Spleen (tissue), 11 donors: ENCODE measurements around the gene ARHGAP27. TPM values are rescaled to one million over a fixed set of nuclear protein-coding genes. Genes with fewer than 3 reads are reported as not detected.
A peak's percentile ranks its signal among the peaks of the same experiment; 100 is the strongest.

ENCODE experiments used
- DNase-seq: peaks from one replicate; pipeline ENCODE4 v3.0.0-alpha.2; 2020
- H3K27ac ChIP-seq, 8 donors: fragments of 200-600 bp; sonication (generic) in 7 of 8; 1 replicate in 4 of 8; 2 replicates in 4 of 8; pipeline versions ENCODE4 v1.5.0 to v1.8.0; 2016 to 2021; ENCODE audit warnings: inconsistent platforms in 4 of 8, mild to moderate bottlenecking in 4 of 8, moderate library complexity in 1 of 8
- H3K27me3 ChIP-seq, 7 donors: fragments of 200-600 bp; sonication (generic) in 6 of 7; replicated peaks in 1 of 7; 1 replicate in 4 of 7; 2 replicates in 3 of 7; pipeline versions ENCODE4 v1.5.0 to v1.8.0; 2016 to 2021; ENCODE audit warnings: inconsistent platforms in 3 of 7, mild to moderate bottlenecking in 1 of 7
- H3K36me3 ChIP-seq, 6 donors: fragments of 200-600 bp; sonication (generic) in 5 of 6; 1 replicate in 4 of 6; 2 replicates in 2 of 6; pipeline versions ENCODE4 v1.5.0 to v1.8.0; 2016 to 2021; ENCODE audit warnings: inconsistent platforms in 2 of 6
- H3K4me1 ChIP-seq, 6 donors: fragments of 200-600 bp; sonication (generic) in 5 of 6; 1 replicate in 3 of 6; 2 replicates in 3 of 6; pipeline versions ENCODE4 v1.5.0 to v1.8.0; 2016 to 2021; ENCODE audit warnings: inconsistent platforms in 3 of 6
- H3K4me3 ChIP-seq, 8 donors: fragments of 200-600 bp; sonication (generic) in 7 of 8; 1 replicate in 4 of 8; 2 replicates in 4 of 8; pipeline versions ENCODE4 v1.5.0 to v1.8.0; 2016 to 2021; ENCODE audit warnings: inconsistent platforms in 4 of 8, mild to moderate bottlenecking in 4 of 8, moderate library complexity in 2 of 8
- H3K9me3 ChIP-seq, 8 donors: fragments of 200-600 bp; sonication (generic) in 7 of 8; 1 replicate in 4 of 8; 2 replicates in 4 of 8; pipeline versions ENCODE4 v1.5.0 to v1.8.0; 2016 to 2021; ENCODE audit warnings: inconsistent platforms in 4 of 8
- CTCF ChIP-seq, 11 experiments: fragments of 200-600 bp in 7 of 11; fragments of 450-650 bp in 4 of 11; sonication (generic) in 4 of 11; IDR thresholded peaks in 8 of 11; conservative IDR thresholded peaks in 3 of 11; 1 replicate in 7 of 11; 2 replicates in 4 of 11; pipeline versions ENCODE4 v1.4.0 to v1.8.0; 2016 to 2021; ENCODE audit warnings: antibody characterized with exemption in 11 of 11, inconsistent platforms in 4 of 11, mild to moderate bottlenecking in 1 of 11
- POLR2A ChIP-seq, 3 donors: fragments of 450-650 bp; IDR thresholded peaks; one replicate each; pipeline ENCODE4 v1.5.1; 2017; ENCODE audit warnings: antibody characterized with exemption in 3 of 3, mild to moderate bottlenecking in 1 of 3
- POLR2AphosphoS5 ChIP-seq, 3 donors: sonication (generic); formaldehyde crosslinking; IDR thresholded peaks; one replicate each; pipeline ENCODE4 v1.5.1; 2017; ENCODE audit warnings: antibody characterized with exemption in 3 of 3
- WGBS, 5 donors: extraction: QIAGEN DNeasy Blood & Tissue Kit in 3 of 5; methylation state at CpG; one replicate each; pipeline versions ENCODE4 v1.1.5 to v1.1.7; 2013 to 2018; 5-methylcytosine and 5-hydroxymethylcytosine counted together
- intact Hi-C: fragments of 100-400 bp; cut with DNase I; formaldehyde crosslinking; loops from one replicate; pipeline ENCODE4 v1.15.0; 2023; ENCODE audit warnings: low total_unique reads
- polyA plus RNA-seq, 3 donors: library from polyadenylated mRNA; stranded (reverse); fragments of 200-250 nt; gene quantifications; one replicate each; pipeline ENCODE4 v1.2.1, GENCODE V29; 2013
- total RNA-seq, 7 donors: library from RNA; depleted of rRNA in 3 of 7; stranded (reverse); fragments of >200 nt in 3 of 7; fragmentation: NEBNext Ultra II Directional in 4 of 7; extraction: Animal tissue kit (Norgen Biotek cat#: 25700) in 4 of 7; gene quantifications; one replicate each; pipeline versions ENCODE4 v1.1.0 to v1.2.1, GENCODE V29; 2016 to 2021
- donor health status: healthy with polysubstance abuse.
- donor health status: DM: no; HTN: no; CAD: no; lungs with moderate emphysema.
- donor health status: DM: no; HTN: no; CAD: no.
- donor health status: Bipolar disorder and iron deficiency.
- donor health status: healthy.
- donor health status: DM: no; HTN: no; CAD: no.
- donor health status: DM: yes; HTN: yes; CAD: no.

Gene ARHGAP27
- total and polyA plus RNA-seq, 10 donors = 43.6 to 151 (median 118) TPM

- WGBS, 5 donors = 91 to 97% (median 94%) methylated on average over 18 to 23 of the region's 23 CpGs
- H3K36me3 ChIP-seq = peaks cover 0 to 73% (median 38%) of the 10 kb centered on the region in 6 donors
Observed at GRCh38 chr17:45436625-45437464, 4.2 kb upstream of the ARHGAP27 start.

GRCh38 chr17:45436161-45436560, 3.5 kb upstream of the ARHGAP27 start:
- no peak overlapping the region for H3K4me3 ChIP-seq
- intact Hi-C loops = no loop called here
- peaks cover 0 to 66% (median 38%) of the 10 kb centered on the region in 6 donors for H3K36me3 ChIP-seq
- H3K9me3 ChIP-seq = no peaks in the 10 kb centered on the region
- TF ChIP-seq POLR2AphosphoS5 (IDR thresholded peaks at IDR 0.05) = peak in 1 of 3 donors; percentile 4
- TF ChIP-seq CTCF (IDR thresholded peaks at IDR 0.05 in 8 of 11, conservative IDR thresholded peaks at IDR 0.05 in 3 of 11) = no peak
- no peak for TF ChIP-seq POLR2A (IDR thresholded peaks at IDR 0.05)
- peak; percentile 68 for DNase-seq
- peaks cover 0 to 6% (median 0%) of the 10 kb centered on the region in 7 donors for H3K27me3 ChIP-seq
- WGBS, 5 donors = 83 to 96% (median 93%) methylated on average over 3 to 10 of the region's 10 CpGs
- peaks cover 0 to 47% (median 33%) of the 10 kb centered on the region in 6 donors for H3K4me1 ChIP-seq
- H3K27ac ChIP-seq = no peak overlapping the region

More at GRCh38 chr17:45436625-45437464, 4.2 kb upstream of the ARHGAP27 start:
- H3K4me1 ChIP-seq = peaks cover 0 to 41% (median 26%) of the 10 kb centered on the region in 6 donors
- no peak overlapping the region for H3K4me3 ChIP-seq
- no peak overlapping the region for H3K27ac ChIP-seq
- TF ChIP-seq POLR2A (IDR thresholded peaks at IDR 0.05) (no peak), CTCF (IDR thresholded peaks at IDR 0.05 in 8 of 11, conservative IDR thresholded peaks at IDR 0.05 in 3 of 11) (no peak), POLR2AphosphoS5 (IDR thresholded peaks at IDR 0.05) (peak in 1 of 3 donors; percentile 6)
- peak; percentile 62 for DNase-seq
- no peaks in the 10 kb centered on the region for H3K9me3 ChIP-seq
- no peaks in the 10 kb centered on the region for H3K27me3 ChIP-seq
- intact Hi-C loops = no loop called here

- H3K4me3 ChIP-seq = no peak overlapping the region
- intact Hi-C loops = no loop called here
- H3K4me1 ChIP-seq = peaks cover 0 to 47% (median 34%) of the 10 kb centered on the region in 6 donors
- TF ChIP-seq POLR2A (IDR thresholded peaks at IDR 0.05) (no peak), CTCF (IDR thresholded peaks at IDR 0.05 in 8 of 11, conservative IDR thresholded peaks at IDR 0.05 in 3 of 11) (no peak), POLR2AphosphoS5 (IDR thresholded peaks at IDR 0.05) (no peak)
- peak; percentile 71 for DNase-seq
- H3K9me3 ChIP-seq = no peaks in the 10 kb centered on the region
- peaks cover 0 to 59% (median 38%) of the 10 kb centered on the region in 6 donors for H3K36me3 ChIP-seq
- H3K27ac ChIP-seq = no peak overlapping the region
- H3K27me3 ChIP-seq = peaks cover 0 to 13% (median 0%) of the 10 kb centered on the region in 7 donors
- WGBS, 5 donors = 60 to 85% (median 81%) methylated on average over 5 of the region's 5 CpGs
Observed at GRCh38 chr17:45435481-45435880, 2.8 kb upstream of the ARHGAP27 start.

- WGBS, 5 donors = 61 to 71% (median 64%) methylated on average over 2 to 4 of the region's 4 CpGs
- H3K4me3 ChIP-seq = peak overlapping the region in 4 of 8 donors; percentile 64 to 82 (median 66)
- H3K4me1 ChIP-seq = peaks cover 9 to 66% (median 53%) of the 10 kb centered on the region in 6 donors
- H3K27me3 ChIP-seq = peaks cover 0 to 25% (median 0%) of the 10 kb centered on the region in 7 donors
- DNase-seq = no peak
- no peaks in the 10 kb centered on the region for H3K9me3 ChIP-seq
- TF ChIP-seq POLR2A (IDR thresholded peaks at IDR 0.05) (no peak), CTCF (IDR thresholded peaks at IDR 0.05 in 8 of 11, conservative IDR thresholded peaks at IDR 0.05 in 3 of 11) (no peak), POLR2AphosphoS5 (IDR thresholded peaks at IDR 0.05) (no peak)
- peak overlapping the region in 5 of 8 donors; percentile 69 to 93 (median 83) for H3K27ac ChIP-seq
- intact Hi-C loops = no loop called here
- H3K36me3 ChIP-seq = peaks cover 0 to 47% (median 23%) of the 10 kb centered on the region in 6 donors
Observed at GRCh38 chr17:45433159-45433535, 477 bp upstream of the ARHGAP27 start.
